Stomach (tissue), 9 donors: ENCODE measurements around the gene TRPC5OS. TPM values are rescaled to one million over a fixed set of nuclear protein-coding genes. Genes with fewer than 3 reads are reported as not detected.

Experiments used
- DNase-seq, 2 donors: peaks; one replicate each; pipeline versions ENCODE4 v3.0.0 to v3.0.0-alpha.2; 2013 to 2019
- H3K27ac ChIP-seq, 5 donors: fragments of 200-600 bp in 4 of 5; sonication (generic) in 4 of 5; one replicate each; pipeline ENCODE4 v1.5.1; 2013 to 2019; ENCODE audit warnings: mild to moderate bottlenecking in 1 of 5, moderate library complexity in 1 of 5
- H3K27me3 ChIP-seq, 3 donors: fragments of 200-600 bp; sonication (generic); one replicate each; pipeline ENCODE4 v1.5.1; 2017 to 2019; ENCODE audit warnings: mixed run types in 1 of 3
- H3K36me3 ChIP-seq, 4 donors: fragments of 200-600 bp; sonication (generic); 1 replicate in 3 of 4; 2 replicates in 1 of 4; pipeline ENCODE4 v1.5.1; 2016 to 2019
- H3K4me1 ChIP-seq, 4 donors: fragments of 200-600 bp; sonication (generic); one replicate each; pipeline ENCODE4 v1.5.1; 2016 to 2019
- H3K4me3 ChIP-seq, 4 donors: fragments of 200-600 bp; sonication (generic) in 3 of 4; one replicate each; pipeline ENCODE4 v1.5.1; 2016 to 2019; ENCODE audit warnings: mild to moderate bottlenecking in 1 of 4
- H3K9me3 ChIP-seq, 4 donors: fragments of 200-600 bp; sonication (generic); one replicate each; pipeline ENCODE4 v1.5.1; 2016 to 2019
- EP300 ChIP-seq: sonication (generic); formaldehyde crosslinking; IDR thresholded peaks from one replicate; pipeline ENCODE4 v1.6.1; 2017; ENCODE audit warnings: antibody characterized with exemption
- POLR2A ChIP-seq, 4 donors: fragments of 450-650 bp; IDR thresholded peaks; one replicate each; pipeline ENCODE4 v1.6.1; 2016; ENCODE audit warnings: antibody characterized with exemption in 4 of 4, control low read depth in 2 of 4, mild to moderate bottlenecking in 1 of 4, moderate library complexity in 1 of 4
- POLR2AphosphoS5 ChIP-seq, 3 donors: sonication (generic); formaldehyde crosslinking; IDR thresholded peaks; one replicate each; pipeline ENCODE4 v1.6.1; 2016; ENCODE audit warnings: antibody characterized with exemption in 3 of 3
- WGBS, 5 donors: extraction: QIAGEN DNeasy Blood & Tissue Kit in 3 of 5; methylation state at CpG; one replicate each; pipeline versions ENCODE4 v1.1.5 to v1.1.7; 2013 to 2018; 5-methylcytosine and 5-hydroxymethylcytosine counted together
- intact Hi-C: fragments of 100-400 bp; cut with DNase I; formaldehyde crosslinking; loops from one replicate; pipeline ENCODE4 v1.15.1; 2023; ENCODE audit warnings: low total_unique reads
- polyA plus RNA-seq, 3 donors: library from polyadenylated mRNA; stranded (reverse); fragments of 200-250 nt; gene quantifications; one replicate each; pipeline ENCODE4 v1.2.3, GENCODE V29; 2013
- total RNA-seq, 5 donors: library from RNA; depleted of rRNA; stranded (reverse); fragments of >200 nt; gene quantifications; one replicate each; pipeline versions ENCODE4 v1.1.0 to v1.2.3, GENCODE V29; 2014 to 2016
- TF ChIP-seq, protein P1 (sequence below), 7 experiments: fragments of 450-650 bp in 4 of 7; fragments of 200-600 bp in 3 of 7; sonication (generic) in 3 of 7; IDR thresholded peaks; one replicate each; pipeline ENCODE4 v1.5.1; 2016 to 2019; ENCODE audit warnings: antibody characterized with exemption in 7 of 7, control low read depth in 2 of 7, mild to moderate bottlenecking in 1 of 7
- donor health status: healthy with polysubstance abuse.
- donor health status: Bipolar disorder and iron deficiency.
- donor health status: healthy.

The TRPC5OS gene
- total and polyA plus RNA-seq, 8 donors = not detected

DNA sequence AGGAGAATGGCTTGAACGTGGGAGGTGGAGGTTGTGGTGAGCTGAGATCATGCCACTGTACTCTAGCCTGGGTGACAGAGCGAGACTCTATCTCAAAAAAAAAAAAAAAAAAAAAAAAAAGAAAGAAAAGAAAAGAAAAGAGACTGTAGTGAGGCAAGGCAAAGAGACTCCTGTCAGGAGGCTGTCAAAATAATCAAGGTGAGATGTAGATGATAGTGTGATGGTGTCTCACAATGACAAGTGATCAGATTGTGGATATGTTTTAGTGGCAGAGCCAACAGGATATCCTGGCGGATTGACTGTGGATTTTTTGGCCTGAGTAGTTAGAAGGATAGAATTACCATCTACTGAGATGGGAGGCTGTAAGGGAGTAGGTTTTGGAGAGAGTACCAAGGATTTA is 12.6 kb downstream of the TRPC5OS start:
- 61 to 90% (median 76%) methylated on average over 3 of the region's 3 CpGs for WGBS, 5 donors
- Histone ChIP-seq H3K36me3 (no peaks in the 10 kb centered on the region), H3K27me3 (no peaks in the 10 kb centered on the region), H3K27ac (no peak overlapping the region), H3K4me1 (no peaks in the 10 kb centered on the region), H3K4me3 (no peak overlapping the region), H3K9me3 (no peaks in the 10 kb centered on the region)
- TF ChIP-seq EP300 = no peak
- TF ChIP-seq, protein P1, sequence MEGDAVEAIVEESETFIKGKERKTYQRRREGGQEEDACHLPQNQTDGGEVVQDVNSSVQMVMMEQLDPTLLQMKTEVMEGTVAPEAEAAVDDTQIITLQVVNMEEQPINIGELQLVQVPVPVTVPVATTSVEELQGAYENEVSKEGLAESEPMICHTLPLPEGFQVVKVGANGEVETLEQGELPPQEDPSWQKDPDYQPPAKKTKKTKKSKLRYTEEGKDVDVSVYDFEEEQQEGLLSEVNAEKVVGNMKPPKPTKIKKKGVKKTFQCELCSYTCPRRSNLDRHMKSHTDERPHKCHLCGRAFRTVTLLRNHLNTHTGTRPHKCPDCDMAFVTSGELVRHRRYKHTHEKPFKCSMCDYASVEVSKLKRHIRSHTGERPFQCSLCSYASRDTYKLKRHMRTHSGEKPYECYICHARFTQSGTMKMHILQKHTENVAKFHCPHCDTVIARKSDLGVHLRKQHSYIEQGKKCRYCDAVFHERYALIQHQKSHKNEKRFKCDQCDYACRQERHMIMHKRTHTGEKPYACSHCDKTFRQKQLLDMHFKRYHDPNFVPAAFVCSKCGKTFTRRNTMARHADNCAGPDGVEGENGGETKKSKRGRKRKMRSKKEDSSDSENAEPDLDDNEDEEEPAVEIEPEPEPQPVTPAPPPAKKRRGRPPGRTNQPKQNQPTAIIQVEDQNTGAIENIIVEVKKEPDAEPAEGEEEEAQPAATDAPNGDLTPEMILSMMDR (IDR thresholded peaks at IDR 0.05) = no peak
- TF ChIP-seq POLR2A (IDR thresholded peaks at IDR 0.05) = no peak
- no peak for TF ChIP-seq POLR2AphosphoS5 (IDR thresholded peaks at IDR 0.05)
- intact Hi-C loops = no loop called here
- DNase-seq = no peak

DNA sequence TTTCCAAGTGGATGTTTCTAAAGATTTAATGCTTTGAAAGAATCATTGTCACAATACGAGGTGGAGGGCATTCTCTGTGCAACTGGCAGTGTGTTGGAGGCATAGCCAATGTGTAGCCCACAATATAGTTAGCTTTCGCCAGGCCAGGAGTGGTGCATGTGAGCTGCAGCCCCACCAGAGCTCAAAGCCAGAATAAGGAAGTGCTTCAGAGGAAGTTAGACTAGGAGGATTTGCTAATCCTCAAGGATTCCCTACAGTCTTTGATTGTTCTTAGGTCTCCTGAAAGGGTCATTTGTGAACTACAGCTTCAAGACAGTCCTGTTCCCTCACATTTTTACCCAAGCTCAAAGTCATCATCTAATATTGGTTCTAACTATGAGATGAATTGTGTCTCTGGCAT is 16.4 kb downstream of the TRPC5OS start:
- Histone ChIP-seq H3K4me1 (no peaks in the 10 kb centered on the region), H3K27ac (no peak overlapping the region), H3K36me3 (no peaks in the 10 kb centered on the region), H3K27me3 (peaks cover 0 to 2% (median 0%) of the 10 kb centered on the region in 3 donors), H3K9me3 (no peaks in the 10 kb centered on the region), H3K4me3 (no peak overlapping the region)
- intact Hi-C loops = no loop called here
- DNase-seq = no peak
- TF ChIP-seq EP300 (no peak), POLR2AphosphoS5 (IDR thresholded peaks at IDR 0.05) (no peak), POLR2A (IDR thresholded peaks at IDR 0.05) (no peak)
- TF ChIP-seq, protein P1 (IDR thresholded peaks at IDR 0.05) = no peak
- 50 to 88% (median 71%) methylated on average over 2 of the region's 2 CpGs for WGBS, 5 donors

DNA sequence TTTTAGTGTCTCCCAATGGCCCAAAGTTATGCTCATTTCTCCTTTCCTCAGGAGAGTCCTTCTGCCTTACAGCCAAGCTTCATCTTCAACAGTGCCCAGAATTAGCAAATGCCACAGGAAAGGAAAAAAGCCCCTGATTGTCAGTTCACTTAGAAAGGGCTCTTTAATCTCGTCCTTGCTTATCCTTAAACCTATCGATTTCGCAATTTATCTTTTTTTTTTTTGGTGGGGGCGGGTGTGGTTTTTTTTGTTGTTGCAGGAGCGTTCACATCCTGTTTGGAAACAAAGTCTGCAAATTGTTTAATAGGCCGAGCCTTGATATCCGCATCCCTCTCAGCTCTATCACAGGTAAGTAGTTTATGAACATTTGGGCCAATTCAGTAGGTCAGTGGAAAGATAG is 20.2 kb downstream of the TRPC5OS start:
- DNase-seq = no peak
- H3K4me3 ChIP-seq = no peak overlapping the region
- H3K27ac ChIP-seq = no peak overlapping the region
- no peak for TF ChIP-seq POLR2AphosphoS5 (IDR thresholded peaks at IDR 0.05)
- TF ChIP-seq, protein P1 (IDR thresholded peaks at IDR 0.05) = no peak
- no peak for TF ChIP-seq POLR2A (IDR thresholded peaks at IDR 0.05)
- no peak for TF ChIP-seq EP300
- H3K27me3 ChIP-seq = peaks cover 0 to 12% (median 0%) of the 10 kb centered on the region in 3 donors
- no peaks in the 10 kb centered on the region for H3K36me3 ChIP-seq
- H3K4me1 ChIP-seq = no peaks in the 10 kb centered on the region
- no peaks in the 10 kb centered on the region for H3K9me3 ChIP-seq
- 66 to 82% (median 76%) methylated on average over 7 of the region's 7 CpGs for WGBS, 5 donors
- intact Hi-C loops = no loop called here

DNA sequence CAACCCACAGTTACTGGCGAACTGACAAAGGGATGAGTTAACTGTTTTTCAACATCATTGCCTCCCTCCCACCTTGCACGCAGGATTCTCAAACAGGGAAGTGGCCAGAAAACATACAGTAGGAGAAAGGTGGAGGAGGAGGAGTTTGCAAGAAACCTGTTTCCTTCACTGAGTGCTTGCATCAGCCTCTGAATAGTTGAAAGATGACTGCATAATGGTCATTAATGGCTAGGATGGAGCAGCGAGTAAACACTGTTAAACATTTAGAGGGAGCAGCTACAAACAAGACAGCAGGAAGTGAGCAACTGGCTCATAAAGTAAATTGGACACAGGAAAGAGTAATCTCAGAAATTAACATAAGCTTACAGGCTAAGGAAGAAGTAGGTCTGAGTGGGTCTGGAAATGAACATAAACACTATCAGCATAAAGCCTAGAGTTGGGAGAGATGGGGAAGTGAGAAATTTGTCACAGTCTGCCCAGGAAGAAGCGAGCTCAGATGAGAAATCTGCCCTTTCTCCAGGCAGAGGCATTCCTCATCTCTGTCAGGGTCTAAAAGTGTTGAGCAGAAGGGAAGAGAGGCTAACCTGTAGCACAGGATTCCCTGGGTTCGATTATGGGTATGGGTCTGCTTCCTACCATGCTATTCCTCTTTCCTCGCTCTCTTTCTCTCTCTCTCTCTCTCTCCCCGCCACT is 38.6 kb downstream of the TRPC5OS start:
- no peak overlapping the region for H3K4me3 ChIP-seq
- TF ChIP-seq POLR2AphosphoS5 (IDR thresholded peaks at IDR 0.05) = no peak
- TF ChIP-seq POLR2A (IDR thresholded peaks at IDR 0.05) = no peak
- TF ChIP-seq EP300 = no peak
- TF ChIP-seq, protein P1 (IDR thresholded peaks at IDR 0.05) = no peak
- no peaks in the 10 kb centered on the region for H3K4me1 ChIP-seq
- no peaks in the 10 kb centered on the region for H3K27me3 ChIP-seq
- H3K36me3 ChIP-seq = no peaks in the 10 kb centered on the region
- H3K27ac ChIP-seq = no peak overlapping the region
- intact Hi-C loops = no loop called here
- DNase-seq = peak in 1 of 2 donors; percentile 58
- WGBS, 5 donors = 36 to 61% (median 55%) methylated on average over 7 of the region's 7 CpGs
- H3K9me3 ChIP-seq = no peaks in the 10 kb centered on the region
